ENCODE measurements around the gene HSPB7. TPM values are rescaled to one million over a fixed set of nuclear protein-coding genes. Genes with fewer than 3 reads are reported as not detected.

Gene HSPB7
- polyA plus RNA-seq, 3 donors, result not detected

DNA sequence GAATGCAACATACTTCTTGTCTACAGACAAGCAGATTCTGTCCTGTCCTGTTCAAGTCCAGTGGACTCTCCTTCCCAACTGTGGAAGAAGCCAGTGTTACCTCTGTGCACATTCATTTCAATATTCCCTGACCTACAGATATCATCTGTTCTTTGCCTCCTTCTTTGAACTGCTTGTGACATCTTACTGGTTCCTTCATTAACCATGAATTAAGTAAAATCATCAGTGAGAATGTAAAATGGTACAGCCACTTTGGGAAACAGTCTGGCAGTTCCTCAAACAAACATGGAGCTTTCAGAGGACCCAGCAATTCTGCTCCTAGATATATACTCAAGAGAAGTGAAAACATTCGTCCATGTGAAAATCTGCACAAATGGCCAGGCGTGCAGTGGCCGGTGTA, 7.0 kb downstream of the HSPB7 start:
- Histone ChIP-seq H3K36me3 (replicated peaks in 1 of 2; ENCODE audit: control insufficient read depth in 1 of 2, insufficient read depth in 2 of 2, low read length in 2 of 2) (no peaks in the 10 kb centered on the region), H4K20me1 (ENCODE audit: insufficient read depth, low read length) (no peaks in the 10 kb centered on the region), H2AFZ (ENCODE audit: insufficient read depth, low read depth, low read length, poor library complexity, severe bottlenecking) (no peak overlapping the region), H3K27me3 (ENCODE audit: control insufficient read depth in 2 of 2, insufficient read depth in 2 of 2, low read length in 2 of 2) (no peaks in the 10 kb centered on the region), H3K79me2 (ENCODE audit: insufficient read depth, low read length) (no peaks in the 10 kb centered on the region), H3K9me3 (replicated peaks in 1 of 2; ENCODE audit: control insufficient read depth in 1 of 2, insufficient read depth in 1 of 2, low read length in 2 of 2) (no peaks in the 10 kb centered on the region), H3K4me3 (replicated peaks in 1 of 3; ENCODE audit: low read depth in 2 of 3, low read length in 3 of 3) (no peak overlapping the region), H3K4me2 (replicated peaks; ENCODE audit: extremely low read depth, low read length, poor library complexity, severe bottlenecking) (no peak overlapping the region), H3K4me1 (ENCODE audit: control insufficient read depth in 1 of 2, insufficient read depth in 2 of 2, low read length in 2 of 2) (peaks cover 13 to 15% of the 10 kb centered on the region in 2 donors), H3K27ac (ENCODE audit: low read depth in 1 of 2, low read length in 2 of 2) (no peak overlapping the region), H3K9ac (ENCODE audit: insufficient read depth, low read length, poor library complexity, severe bottlenecking) (no peak overlapping the region)
- peaks cover 8 to 14% (median 10%) of the 10 kb centered on the region in 3 donors for H3K27me3 Mint-ChIP-seq (ENCODE audit: low read depth in 3 of 3)
- H3K4me1 Mint-ChIP-seq, result peaks cover 9% of the 10 kb centered on the region
- no peaks in the 10 kb centered on the region for H3K9me3 Mint-ChIP-seq
- no peak for DNase-seq
- TF ChIP-seq, protein P1, sequence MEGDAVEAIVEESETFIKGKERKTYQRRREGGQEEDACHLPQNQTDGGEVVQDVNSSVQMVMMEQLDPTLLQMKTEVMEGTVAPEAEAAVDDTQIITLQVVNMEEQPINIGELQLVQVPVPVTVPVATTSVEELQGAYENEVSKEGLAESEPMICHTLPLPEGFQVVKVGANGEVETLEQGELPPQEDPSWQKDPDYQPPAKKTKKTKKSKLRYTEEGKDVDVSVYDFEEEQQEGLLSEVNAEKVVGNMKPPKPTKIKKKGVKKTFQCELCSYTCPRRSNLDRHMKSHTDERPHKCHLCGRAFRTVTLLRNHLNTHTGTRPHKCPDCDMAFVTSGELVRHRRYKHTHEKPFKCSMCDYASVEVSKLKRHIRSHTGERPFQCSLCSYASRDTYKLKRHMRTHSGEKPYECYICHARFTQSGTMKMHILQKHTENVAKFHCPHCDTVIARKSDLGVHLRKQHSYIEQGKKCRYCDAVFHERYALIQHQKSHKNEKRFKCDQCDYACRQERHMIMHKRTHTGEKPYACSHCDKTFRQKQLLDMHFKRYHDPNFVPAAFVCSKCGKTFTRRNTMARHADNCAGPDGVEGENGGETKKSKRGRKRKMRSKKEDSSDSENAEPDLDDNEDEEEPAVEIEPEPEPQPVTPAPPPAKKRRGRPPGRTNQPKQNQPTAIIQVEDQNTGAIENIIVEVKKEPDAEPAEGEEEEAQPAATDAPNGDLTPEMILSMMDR (IDR thresholded peaks at IDR 0.05), result no peak
- intact Hi-C loops (cut with micrococcal nuclease), result loop anchor here in 1 of 2 donors (10.0 kb wide), 1 partner anchor 174 kb away; no protein-coding TSS in a partner anchor
- no peak overlapping the region for H3K27ac Mint-ChIP-seq
- H3K4me3 Mint-ChIP-seq, result no peak overlapping the region
- H3K36me3 Mint-ChIP-seq, result no peaks in the 10 kb centered on the region
- WGBS (ENCODE audit: insufficient coverage), result 100% methylated on average over 2 of the region's 3 CpGs

- H3K4me3 ChIP-seq (replicated peaks in 1 of 3; ENCODE audit: low read depth in 2 of 3, low read length in 3 of 3), result no peak overlapping the region
- no peak overlapping the region for H3K4me3 Mint-ChIP-seq
- no peaks in the 10 kb centered on the region for H4K20me1 ChIP-seq (ENCODE audit: insufficient read depth, low read length)
- H3K4me2 ChIP-seq (replicated peaks; ENCODE audit: extremely low read depth, low read length, poor library complexity, severe bottlenecking), result no peak overlapping the region
- H3K27ac ChIP-seq (ENCODE audit: low read depth in 1 of 2, low read length in 2 of 2), result no peak overlapping the region
- intact Hi-C loops (cut with micrococcal nuclease), result loop anchor here (2.0 to 10.0 kb wide), 3 partner anchors 23 to 175 kb away; no protein-coding TSS in a partner anchor
- H3K36me3 ChIP-seq (replicated peaks in 1 of 2; ENCODE audit: control insufficient read depth in 1 of 2, insufficient read depth in 2 of 2, low read length in 2 of 2), result no peaks in the 10 kb centered on the region
- 94% methylated on average over 11 of the region's 11 CpGs for WGBS (ENCODE audit: insufficient coverage)
- peaks cover 9% of the 10 kb centered on the region for H3K4me1 Mint-ChIP-seq
- no peak overlapping the region for H2AFZ ChIP-seq (ENCODE audit: insufficient read depth, low read depth, low read length, poor library complexity, severe bottlenecking)
- peaks cover 13 to 15% of the 10 kb centered on the region in 2 donors for H3K4me1 ChIP-seq (ENCODE audit: control insufficient read depth in 1 of 2, insufficient read depth in 2 of 2, low read length in 2 of 2)
- no peaks in the 10 kb centered on the region for H3K9me3 ChIP-seq (replicated peaks in 1 of 2; ENCODE audit: control insufficient read depth in 1 of 2, insufficient read depth in 1 of 2, low read length in 2 of 2)
- peaks cover 6 to 11% (median 9%) of the 10 kb centered on the region in 3 donors for H3K27me3 Mint-ChIP-seq (ENCODE audit: low read depth in 3 of 3)
- H3K27ac Mint-ChIP-seq, result peak overlapping the region in 1 of 7 donors; percentile 4
- H3K9me3 Mint-ChIP-seq, result no peaks in the 10 kb centered on the region
- no peaks in the 10 kb centered on the region for H3K27me3 ChIP-seq (ENCODE audit: control insufficient read depth in 2 of 2, insufficient read depth in 2 of 2, low read length in 2 of 2)
- no peaks in the 10 kb centered on the region for H3K36me3 Mint-ChIP-seq
- H3K9ac ChIP-seq (ENCODE audit: insufficient read depth, low read length, poor library complexity, severe bottlenecking), result no peak overlapping the region
- DNase-seq, result no peak
- TF ChIP-seq, protein P1 (IDR thresholded peaks at IDR 0.05), result no peak
- no peaks in the 10 kb centered on the region for H3K79me2 ChIP-seq (ENCODE audit: insufficient read depth, low read length)
Observed at GRCh38 chr1:16009678-16010077, 8.2 kb downstream of the HSPB7 start.
